Loucy (cell line): Measurements from ENCODE around the gene SPRYD7.

Experiments used
- EZH2phosphoT487 ChIP-seq: fragments of 200-600 bp; IDR thresholded peaks from 2 replicates; pipeline ENCODE4 v1.6.1; 2018; ENCODE audit warnings: antibody characterized with exemption, mild to moderate bottlenecking, moderate library complexity, borderline replicate concordance
- TF ChIP-seq, protein P1 (sequence below): fragments of 200-600 bp; sonication (generic); conservative IDR thresholded peaks from 2 replicates; pipeline ENCODE4 v1.5.1; 2014; ENCODE audit warnings: mild to moderate bottlenecking, antibody characterized with exemption, low read length

GRCh38 chr13:49877629-49878218 lies 58.4 kb downstream of the SPRYD7 start:
- TF ChIP-seq, protein P1, sequence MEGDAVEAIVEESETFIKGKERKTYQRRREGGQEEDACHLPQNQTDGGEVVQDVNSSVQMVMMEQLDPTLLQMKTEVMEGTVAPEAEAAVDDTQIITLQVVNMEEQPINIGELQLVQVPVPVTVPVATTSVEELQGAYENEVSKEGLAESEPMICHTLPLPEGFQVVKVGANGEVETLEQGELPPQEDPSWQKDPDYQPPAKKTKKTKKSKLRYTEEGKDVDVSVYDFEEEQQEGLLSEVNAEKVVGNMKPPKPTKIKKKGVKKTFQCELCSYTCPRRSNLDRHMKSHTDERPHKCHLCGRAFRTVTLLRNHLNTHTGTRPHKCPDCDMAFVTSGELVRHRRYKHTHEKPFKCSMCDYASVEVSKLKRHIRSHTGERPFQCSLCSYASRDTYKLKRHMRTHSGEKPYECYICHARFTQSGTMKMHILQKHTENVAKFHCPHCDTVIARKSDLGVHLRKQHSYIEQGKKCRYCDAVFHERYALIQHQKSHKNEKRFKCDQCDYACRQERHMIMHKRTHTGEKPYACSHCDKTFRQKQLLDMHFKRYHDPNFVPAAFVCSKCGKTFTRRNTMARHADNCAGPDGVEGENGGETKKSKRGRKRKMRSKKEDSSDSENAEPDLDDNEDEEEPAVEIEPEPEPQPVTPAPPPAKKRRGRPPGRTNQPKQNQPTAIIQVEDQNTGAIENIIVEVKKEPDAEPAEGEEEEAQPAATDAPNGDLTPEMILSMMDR, result no peak
- no peak for TF ChIP-seq EZH2phosphoT487
